Thyroid gland (tissue), 4 donors: ENCODE results near the gene MFF.

Source experiments
- POLR2A ChIP-seq, 2 donors: fragments of 450-650 bp; IDR thresholded peaks; one replicate each; pipeline ENCODE4 v1.6.1; 2017; ENCODE audit warnings: antibody characterized with exemption in 2 of 2, mild to moderate bottlenecking in 2 of 2, moderate library complexity in 1 of 2
- TF ChIP-seq, protein P1 (sequence below), 6 experiments: fragments of 200-600 bp in 3 of 6; fragments of 450-650 bp in 3 of 6; sonication (generic) in 3 of 6; IDR thresholded peaks; one replicate each; pipeline ENCODE4 v1.5.1; 2016 to 2019; ENCODE audit warnings: antibody characterized with exemption in 6 of 6, mild to moderate bottlenecking in 2 of 6, inconsistent platforms in 1 of 6, moderate library complexity in 1 of 6

DNA sequence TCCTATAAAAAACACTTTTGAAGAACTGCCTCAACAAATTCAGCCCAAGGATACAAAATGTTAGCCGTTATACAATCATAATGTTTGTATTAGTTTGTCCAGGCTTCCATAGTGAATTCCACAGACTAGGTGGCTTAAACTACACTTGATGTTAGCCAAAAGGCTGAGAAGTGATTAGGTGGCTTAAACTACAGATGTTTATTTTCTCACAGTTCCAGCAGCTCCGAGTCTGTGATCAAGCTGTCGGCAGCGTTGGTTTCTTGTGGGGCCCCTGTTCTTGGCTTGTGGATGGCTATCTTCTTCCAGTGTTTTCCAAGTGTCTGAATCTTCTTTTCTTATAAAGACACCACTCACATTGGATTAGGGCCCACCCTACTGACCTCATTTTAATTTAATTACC, 31.5 kb upstream of the MFF start:
- no peak for TF ChIP-seq POLR2A (IDR thresholded peaks at IDR 0.05)
- TF ChIP-seq, protein P1, sequence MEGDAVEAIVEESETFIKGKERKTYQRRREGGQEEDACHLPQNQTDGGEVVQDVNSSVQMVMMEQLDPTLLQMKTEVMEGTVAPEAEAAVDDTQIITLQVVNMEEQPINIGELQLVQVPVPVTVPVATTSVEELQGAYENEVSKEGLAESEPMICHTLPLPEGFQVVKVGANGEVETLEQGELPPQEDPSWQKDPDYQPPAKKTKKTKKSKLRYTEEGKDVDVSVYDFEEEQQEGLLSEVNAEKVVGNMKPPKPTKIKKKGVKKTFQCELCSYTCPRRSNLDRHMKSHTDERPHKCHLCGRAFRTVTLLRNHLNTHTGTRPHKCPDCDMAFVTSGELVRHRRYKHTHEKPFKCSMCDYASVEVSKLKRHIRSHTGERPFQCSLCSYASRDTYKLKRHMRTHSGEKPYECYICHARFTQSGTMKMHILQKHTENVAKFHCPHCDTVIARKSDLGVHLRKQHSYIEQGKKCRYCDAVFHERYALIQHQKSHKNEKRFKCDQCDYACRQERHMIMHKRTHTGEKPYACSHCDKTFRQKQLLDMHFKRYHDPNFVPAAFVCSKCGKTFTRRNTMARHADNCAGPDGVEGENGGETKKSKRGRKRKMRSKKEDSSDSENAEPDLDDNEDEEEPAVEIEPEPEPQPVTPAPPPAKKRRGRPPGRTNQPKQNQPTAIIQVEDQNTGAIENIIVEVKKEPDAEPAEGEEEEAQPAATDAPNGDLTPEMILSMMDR (IDR thresholded peaks at IDR 0.05) = no peak
